GM12892 (cell line): ENCODE results near the gene COL23A1.

Experiments
- POLR2A ChIP-seq: IDR thresholded peaks from 2 replicates; pipeline ENCODE4 v1.6.1; 2011; ENCODE audit warnings: low read depth, low read length, control low read depth
- POLR2AphosphoS5 ChIP-seq: IDR thresholded peaks from 2 replicates; pipeline ENCODE4 v1.6.1; 2011; ENCODE audit warnings: low read depth, low read length, control low read depth

DNA sequence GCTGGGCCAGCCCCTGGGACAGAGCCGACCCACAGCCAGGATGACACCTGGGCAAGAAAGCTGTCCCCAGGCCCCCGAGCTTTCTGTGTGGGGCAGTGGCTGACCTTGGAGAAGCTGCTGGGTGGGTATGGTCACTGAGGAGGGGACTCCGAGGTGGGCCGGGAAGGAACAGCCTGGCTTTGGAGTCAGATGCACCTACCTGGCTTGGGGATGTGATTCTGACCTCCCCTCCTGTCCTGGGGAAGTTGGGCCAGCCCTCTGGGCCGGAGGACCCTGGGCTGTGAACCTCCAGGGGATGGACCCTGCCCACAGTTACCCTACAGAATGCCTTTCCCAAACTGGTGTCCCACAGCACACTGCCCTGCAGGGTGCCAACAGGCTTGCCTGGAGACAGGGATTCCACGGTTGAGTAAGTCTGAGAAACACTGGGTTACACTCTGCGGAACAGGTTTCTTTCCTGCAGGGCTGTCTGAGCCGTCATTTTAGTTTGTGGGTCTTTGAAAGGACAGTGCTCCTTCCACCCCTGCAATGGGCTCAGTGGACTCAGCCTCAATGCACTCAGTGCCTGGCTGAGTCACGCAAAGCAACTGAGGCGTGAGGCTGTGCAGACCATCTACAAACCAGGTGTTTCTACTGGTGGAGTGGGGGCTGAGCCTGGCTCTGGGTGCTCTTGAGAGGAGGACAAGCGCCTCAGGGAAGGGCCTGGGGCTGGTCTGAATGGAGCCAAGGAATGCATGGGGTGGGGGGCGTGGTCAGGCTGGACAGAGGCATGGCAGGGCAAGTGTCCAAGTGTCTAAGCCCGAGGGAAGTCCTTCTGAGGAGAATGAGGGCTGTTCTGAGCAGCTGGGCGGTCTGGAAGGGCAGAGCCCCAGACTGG is 316.3 kb downstream of the COL23A1 start:
- no peak for TF ChIP-seq POLR2AphosphoS5
- TF ChIP-seq POLR2A, result no peak
